SU-DHL-6 (cell line): Measurements from ENCODE around the gene OTOA.
"Not testable (repeated sequence)": the region's sequence is repeated elsewhere in the genome, so short reads cannot be mapped to it uniquely, and the experiment has no call there.

ENCODE experiments used
- EZH2phosphoT487 ChIP-seq: fragments of 200-600 bp; sonication (generic), shearing (Covaris generic); conservative IDR thresholded peaks from 2 replicates; pipeline ENCODE4 v1.6.1; 2018; ENCODE audit warnings: mild to moderate bottlenecking, antibody characterized with exemption, low read length, moderate library complexity, mixed read lengths
- TF ChIP-seq, protein P1 (sequence below): fragments of 200-600 bp; sonication (generic); IDR thresholded peaks from one replicate; pipeline ENCODE4 v1.5.1; 2017; ENCODE audit warnings: antibody characterized with exemption, mild to moderate bottlenecking, low read length, moderate library complexity; ENCODE audit not compliant: insufficient read depth, poor library complexity, severe bottlenecking

DNA sequence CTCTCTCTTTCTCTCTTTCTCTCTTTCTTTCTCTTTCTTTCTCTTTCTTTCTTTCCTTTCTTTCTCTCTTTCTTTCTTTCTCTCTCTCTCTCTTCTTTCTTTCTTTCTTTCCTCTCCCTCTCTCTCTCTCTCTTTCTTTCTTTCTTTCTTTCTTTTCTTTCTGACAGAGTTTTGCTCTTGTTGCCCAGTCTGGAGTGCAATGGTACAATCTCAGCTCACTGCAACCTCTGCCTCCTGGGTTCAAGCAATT, 50.5 kb downstream of the OTOA start:
- TF ChIP-seq, protein P1, sequence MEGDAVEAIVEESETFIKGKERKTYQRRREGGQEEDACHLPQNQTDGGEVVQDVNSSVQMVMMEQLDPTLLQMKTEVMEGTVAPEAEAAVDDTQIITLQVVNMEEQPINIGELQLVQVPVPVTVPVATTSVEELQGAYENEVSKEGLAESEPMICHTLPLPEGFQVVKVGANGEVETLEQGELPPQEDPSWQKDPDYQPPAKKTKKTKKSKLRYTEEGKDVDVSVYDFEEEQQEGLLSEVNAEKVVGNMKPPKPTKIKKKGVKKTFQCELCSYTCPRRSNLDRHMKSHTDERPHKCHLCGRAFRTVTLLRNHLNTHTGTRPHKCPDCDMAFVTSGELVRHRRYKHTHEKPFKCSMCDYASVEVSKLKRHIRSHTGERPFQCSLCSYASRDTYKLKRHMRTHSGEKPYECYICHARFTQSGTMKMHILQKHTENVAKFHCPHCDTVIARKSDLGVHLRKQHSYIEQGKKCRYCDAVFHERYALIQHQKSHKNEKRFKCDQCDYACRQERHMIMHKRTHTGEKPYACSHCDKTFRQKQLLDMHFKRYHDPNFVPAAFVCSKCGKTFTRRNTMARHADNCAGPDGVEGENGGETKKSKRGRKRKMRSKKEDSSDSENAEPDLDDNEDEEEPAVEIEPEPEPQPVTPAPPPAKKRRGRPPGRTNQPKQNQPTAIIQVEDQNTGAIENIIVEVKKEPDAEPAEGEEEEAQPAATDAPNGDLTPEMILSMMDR, result not testable (repeated sequence)
- not testable (repeated sequence) for TF ChIP-seq EZH2phosphoT487
